ENCODE measurements around the gene AP1S3.
A peak's percentile ranks its signal among the peaks of the same experiment; 100 is the strongest.

Gene AP1S3

DNA sequence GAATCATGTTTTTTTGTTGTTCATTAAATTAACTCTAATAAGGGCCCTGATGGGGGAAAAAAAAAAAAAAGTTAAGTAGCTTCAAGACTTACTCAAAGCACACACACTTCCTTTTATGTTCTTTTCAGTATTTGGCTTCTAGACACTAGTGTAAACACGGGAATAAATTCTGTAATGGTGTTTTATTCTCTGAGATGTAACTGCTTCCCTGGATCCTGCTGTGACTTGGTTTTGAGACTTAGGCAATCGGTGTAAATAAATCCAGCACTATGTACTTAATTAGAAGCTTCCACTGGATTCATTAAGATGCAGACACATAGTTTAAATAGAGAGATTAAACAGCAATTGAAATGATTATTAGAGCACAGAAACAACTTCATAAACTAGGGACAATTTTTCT is 26.1 kb upstream of the AP1S3 start:
- FAIRE-seq, result no peak
- no peak for TF ChIP-seq POLR2A (IDR thresholded peaks at IDR 0.05; ENCODE audit: low read depth, low read length)

DNA sequence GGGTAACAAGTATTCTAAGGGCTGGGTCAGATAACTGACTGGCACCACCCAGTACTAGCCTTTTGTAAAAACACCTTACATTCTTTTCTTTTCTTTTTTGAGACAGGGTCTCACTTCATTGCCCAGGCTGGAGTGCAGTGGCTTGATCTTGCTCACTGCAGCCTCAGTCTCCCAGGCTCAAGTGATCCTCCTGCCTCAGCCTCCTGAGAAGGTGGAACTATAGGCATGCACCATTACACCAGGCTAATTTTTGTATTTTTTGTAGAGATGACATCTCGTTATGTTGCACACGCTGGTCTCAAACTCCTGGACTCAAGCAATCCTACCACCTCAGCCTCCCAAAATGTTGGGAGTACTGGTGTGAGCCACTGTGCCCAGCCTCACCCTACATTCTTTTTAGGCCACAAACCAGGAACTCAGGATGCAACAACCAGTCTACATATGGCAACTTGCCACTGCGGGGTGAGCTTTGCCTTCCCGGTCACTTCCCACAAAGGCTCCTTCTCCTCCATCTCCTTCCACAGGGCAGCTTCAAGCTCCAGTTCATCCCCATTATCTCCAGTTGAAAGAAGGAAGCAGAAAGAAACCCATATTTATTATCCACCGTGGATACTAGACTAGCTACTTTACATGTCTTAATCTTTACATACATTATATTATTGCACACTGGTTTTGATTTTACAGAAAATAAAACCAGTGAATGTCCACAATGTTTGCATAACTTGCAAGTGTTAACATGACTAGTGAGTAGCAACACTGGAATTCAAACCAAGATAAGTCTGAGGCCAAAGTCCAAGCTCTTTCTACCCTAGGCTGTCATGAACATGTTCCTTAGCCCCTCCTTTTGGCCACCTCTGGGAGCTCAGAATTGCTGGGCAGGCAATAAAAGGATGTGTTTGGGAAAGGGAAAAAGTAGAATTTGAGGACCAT is 23.7 kb upstream of the AP1S3 start:
- FAIRE-seq (peak; percentile 91), DNase-seq (ENCODE audit: insufficient read length, low spot score) (peak; percentile 46)
- TF ChIP-seq POLR2A (IDR thresholded peaks at IDR 0.05; ENCODE audit: low read depth, low read length), result no peak

More for the DNA sequence above, 26.1 kb upstream of the AP1S3 start:
- DNase-seq (ENCODE audit: insufficient read length, low spot score), result no peak

DNA sequence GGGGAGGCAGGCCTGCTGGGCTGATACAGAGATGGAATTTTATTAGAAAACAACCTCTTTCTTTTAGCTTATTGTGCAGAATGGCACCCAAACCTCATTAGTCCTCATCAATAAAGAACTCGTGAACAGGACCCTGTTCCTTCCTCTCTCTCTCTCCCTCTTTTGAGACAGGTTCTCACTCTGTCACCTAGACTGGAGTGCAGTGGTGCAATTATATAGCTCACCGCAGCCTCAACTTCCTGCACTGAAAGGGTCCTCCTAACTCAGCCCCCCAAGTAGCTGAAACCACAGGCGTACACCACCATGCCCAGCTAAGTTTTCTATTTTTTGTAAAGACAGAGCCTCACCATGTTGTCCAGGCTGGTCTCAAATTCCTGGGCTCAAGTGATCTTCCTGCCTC is 21.7 kb upstream of the AP1S3 start:
- TF ChIP-seq POLR2A (IDR thresholded peaks at IDR 0.05; ENCODE audit: low read depth, low read length), result no peak
- no peak for FAIRE-seq

DNA sequence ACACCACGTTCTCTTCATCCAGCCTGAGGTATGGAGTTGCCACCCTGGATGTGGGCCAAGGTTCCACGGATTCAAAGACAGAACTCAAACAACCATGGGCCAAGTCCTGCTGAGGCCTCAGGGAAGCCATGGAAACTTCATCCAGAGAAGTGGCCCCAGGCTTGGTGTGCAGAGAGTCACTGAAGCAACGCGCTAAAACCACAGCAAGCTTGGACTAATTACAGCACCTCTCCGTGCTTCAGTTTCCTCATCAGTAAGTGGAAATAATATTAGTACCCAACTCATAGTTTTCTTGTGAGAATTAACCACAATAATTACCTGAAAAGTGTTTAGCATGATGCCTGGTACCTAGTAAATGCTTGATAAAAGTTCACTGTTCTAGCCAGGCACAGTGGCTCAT is 19.2 kb upstream of the AP1S3 start:
- DNase-seq (ENCODE audit: insufficient read length, low spot score), result no peak
- no peak for TF ChIP-seq POLR2A (IDR thresholded peaks at IDR 0.05; ENCODE audit: low read depth, low read length)
- no peak for FAIRE-seq

More for the DNA sequence above, 21.7 kb upstream of the AP1S3 start:
- no peak for DNase-seq (ENCODE audit: insufficient read length, low spot score)

DNA sequence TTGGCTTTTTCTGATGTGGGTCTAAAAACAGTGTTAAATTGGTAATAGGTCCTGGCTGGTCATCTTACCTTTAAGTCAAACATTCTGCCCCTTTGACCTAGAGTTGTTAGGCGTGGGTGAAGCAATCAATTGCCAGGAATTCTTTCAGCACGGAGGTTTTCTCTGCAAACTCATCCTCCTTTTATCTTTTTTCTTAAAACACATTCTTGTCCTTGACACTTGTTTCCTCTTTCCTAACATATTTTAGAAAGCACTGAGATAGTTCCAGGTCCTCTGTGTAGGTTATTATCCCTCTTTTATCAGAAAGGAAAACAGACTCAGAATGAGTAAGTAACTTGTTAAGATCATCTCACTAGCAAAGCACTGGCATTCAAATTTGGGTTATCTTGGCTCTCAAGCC is 18.6 kb upstream of the AP1S3 start:
- FAIRE-seq (no peak), DNase-seq (ENCODE audit: insufficient read length, low spot score) (no peak)
- no peak for TF ChIP-seq POLR2A (IDR thresholded peaks at IDR 0.05; ENCODE audit: low read depth, low read length)

DNA sequence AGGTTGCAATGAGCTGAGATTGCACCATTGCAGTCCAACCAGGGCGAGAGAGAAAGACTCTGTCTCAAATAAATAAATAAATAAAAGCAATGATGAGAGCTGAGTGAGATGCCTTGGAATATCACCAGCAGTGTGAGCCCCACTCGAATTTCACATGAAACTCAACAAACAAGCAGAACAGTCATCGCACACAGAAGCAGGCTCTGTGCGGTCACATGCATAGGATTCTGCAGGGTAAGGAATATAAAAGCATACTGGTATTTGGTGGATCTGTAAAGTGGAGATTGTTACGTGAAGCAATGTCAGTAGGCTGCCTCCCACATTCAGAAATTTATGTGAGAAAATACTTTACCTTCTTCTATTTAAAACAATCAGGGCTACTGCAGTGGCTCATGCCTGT is 18.0 kb upstream of the AP1S3 start:
- FAIRE-seq (no peak), DNase-seq (ENCODE audit: insufficient read length, low spot score) (no peak)

DNA sequence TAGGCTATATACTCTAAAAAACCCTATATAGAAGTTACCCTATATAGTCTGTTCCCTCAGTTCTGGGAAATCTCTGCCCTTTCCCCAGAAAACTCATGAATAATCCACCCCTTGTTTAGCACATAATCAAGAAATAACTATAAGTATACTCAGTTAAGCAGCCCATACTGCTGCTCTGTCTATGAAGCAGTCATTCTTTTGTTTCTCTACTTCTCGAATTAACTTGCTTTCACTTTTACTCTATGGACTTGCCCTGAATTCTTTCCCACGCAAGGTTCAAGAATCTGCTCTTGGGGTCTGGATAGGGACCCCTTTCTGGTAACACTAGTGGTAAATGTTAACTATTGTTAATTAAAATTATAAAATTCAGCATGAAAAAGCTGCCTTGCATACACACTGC is 17.4 kb upstream of the AP1S3 start:
- FAIRE-seq (no peak), DNase-seq (ENCODE audit: insufficient read length, low spot score) (no peak)
- no peak for TF ChIP-seq POLR2A (IDR thresholded peaks at IDR 0.05; ENCODE audit: low read depth, low read length)

More for the DNA sequence above, 18.0 kb upstream of the AP1S3 start:
- no peak for TF ChIP-seq POLR2A (IDR thresholded peaks at IDR 0.05; ENCODE audit: low read depth, low read length)

DNA sequence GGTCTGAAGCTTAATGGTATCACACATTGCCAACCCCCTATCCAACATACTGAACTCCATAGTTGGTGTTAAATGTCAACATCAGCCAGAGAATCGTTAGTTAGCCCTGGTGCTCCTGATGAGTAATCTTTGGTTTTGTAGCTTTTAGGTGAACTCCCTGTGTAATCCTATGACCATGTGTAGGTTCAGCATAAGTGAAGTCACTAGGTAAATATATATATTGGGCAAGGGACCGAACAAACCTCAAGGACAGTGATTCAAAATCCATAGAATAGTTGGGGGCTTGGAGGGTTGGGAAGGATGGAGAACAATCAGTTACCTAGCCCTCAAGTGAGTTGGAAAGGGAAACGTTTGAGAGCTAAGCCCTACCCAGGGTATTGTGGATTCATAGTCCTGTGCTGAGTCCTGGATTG is 16.0 kb upstream of the AP1S3 start:
- TF ChIP-seq POLR2A (IDR thresholded peaks at IDR 0.05; ENCODE audit: low read depth, low read length), result no peak
- no peak for DNase-seq (ENCODE audit: insufficient read length, low spot score)
- FAIRE-seq, result no peak

DNA sequence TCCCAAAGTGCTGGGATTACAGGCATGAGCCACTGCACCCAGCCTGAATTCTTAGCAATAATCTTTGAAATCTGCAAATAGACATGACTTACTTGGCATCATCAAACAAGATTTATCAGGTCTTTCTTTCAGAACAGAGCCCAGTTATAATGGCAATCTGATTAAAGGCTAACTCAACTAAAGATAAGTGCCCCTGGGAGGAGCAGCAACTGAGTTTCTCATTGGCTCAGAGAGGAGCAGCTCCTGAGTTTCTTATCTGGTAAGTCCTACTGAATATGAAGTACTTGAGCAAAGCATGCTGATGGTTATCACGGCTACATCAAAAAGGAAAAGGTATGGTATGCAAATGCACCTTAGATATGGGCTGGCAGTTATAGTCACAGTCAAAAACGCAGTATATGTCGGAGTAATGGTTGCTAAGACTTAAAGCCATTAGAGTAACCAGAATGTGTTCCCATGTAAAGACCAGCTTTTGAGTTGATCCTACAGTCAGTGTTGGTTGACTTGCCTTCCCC is 15.0 kb upstream of the AP1S3 start:
- no peak for TF ChIP-seq POLR2A (IDR thresholded peaks at IDR 0.05; ENCODE audit: low read depth, low read length)
- no peak for DNase-seq (ENCODE audit: insufficient read length, low spot score)

DNA sequence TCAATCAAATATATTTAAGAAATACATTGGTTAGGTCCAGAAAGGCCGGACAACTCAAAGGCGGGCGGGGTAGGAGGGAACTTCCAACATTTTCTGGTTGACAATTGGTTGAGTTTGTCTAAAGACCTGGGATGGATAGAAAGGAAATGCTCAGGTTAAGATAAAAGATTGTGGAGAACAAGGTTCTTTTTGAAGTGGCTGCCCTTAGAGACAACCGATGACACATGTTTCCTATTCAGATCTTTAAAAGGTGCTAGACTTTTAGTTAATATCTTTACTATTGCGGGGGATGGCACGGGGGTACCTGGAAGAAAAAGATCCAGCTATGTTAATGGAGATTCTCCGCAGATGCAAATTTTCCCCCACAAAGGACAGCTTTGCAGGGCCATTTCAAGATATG is 10.0 kb upstream of the AP1S3 start:
- FAIRE-seq (no peak), DNase-seq (ENCODE audit: insufficient read length, low spot score) (no peak)
- no peak for TF ChIP-seq POLR2A (IDR thresholded peaks at IDR 0.05; ENCODE audit: low read depth, low read length)

More for the DNA sequence above, 15.0 kb upstream of the AP1S3 start:
- FAIRE-seq, result no peak

DNA sequence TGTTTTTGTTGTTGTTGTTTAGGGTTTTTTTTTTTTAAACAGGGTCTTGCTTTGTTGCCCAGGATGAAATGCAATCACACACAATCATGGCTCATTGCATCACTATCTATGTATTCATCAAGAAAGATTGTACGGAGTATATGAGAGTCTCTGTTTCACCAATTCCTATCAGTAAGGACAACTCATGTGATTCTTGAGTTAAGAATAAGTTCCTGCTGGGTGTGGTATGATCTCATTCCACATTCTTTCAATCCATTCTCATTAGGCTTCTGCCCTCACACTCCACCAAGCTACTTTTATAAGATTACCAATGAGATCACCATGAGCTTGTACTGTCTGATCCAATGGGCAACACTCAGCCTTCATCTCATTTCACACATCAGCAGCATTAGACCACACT is 9.1 kb upstream of the AP1S3 start:
- DNase-seq (ENCODE audit: insufficient read length, low spot score) (peak; percentile 66), FAIRE-seq (peak; percentile 94)
- no peak for TF ChIP-seq POLR2A (IDR thresholded peaks at IDR 0.05; ENCODE audit: low read depth, low read length)

DNA sequence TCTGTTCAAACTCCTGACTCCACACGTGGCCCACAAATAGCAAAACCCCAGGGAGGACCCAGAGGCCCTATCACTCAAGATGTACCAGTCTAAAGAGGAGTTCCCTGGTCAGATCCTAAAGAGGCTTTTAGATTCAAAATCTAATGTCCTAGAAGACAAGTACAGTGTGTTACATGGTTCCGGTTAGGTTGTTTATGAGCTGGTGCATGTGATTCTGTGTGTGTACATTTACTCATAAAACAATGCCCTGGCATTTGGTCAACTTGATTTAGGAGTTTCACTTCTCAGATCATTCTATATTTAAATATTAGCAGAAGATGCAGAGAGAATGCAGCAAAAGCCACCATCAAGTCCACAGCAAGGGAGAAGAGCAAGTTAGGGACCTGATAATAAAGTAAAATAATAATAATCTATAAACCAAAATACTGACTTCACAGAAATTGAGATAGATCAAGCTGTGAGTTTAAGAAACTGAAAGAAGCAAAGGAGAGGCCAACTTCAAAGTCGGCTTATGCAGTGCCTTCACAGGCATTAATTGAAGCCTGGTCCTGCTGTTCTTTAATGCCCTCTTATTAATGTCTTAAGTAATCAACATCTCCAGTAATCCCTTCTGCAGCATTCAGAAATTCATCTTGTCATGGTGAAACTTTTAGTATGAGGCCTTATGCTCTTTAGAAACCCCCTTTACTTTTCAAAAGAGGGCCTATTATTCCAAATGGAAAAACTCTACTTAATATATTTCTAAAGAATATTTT is 4.2 kb upstream of the AP1S3 start:
- TF ChIP-seq POLR2A (IDR thresholded peaks at IDR 0.05; ENCODE audit: low read depth, low read length), result no peak
- FAIRE-seq, result no peak
- DNase-seq (ENCODE audit: insufficient read length, low spot score), result no peak

DNA sequence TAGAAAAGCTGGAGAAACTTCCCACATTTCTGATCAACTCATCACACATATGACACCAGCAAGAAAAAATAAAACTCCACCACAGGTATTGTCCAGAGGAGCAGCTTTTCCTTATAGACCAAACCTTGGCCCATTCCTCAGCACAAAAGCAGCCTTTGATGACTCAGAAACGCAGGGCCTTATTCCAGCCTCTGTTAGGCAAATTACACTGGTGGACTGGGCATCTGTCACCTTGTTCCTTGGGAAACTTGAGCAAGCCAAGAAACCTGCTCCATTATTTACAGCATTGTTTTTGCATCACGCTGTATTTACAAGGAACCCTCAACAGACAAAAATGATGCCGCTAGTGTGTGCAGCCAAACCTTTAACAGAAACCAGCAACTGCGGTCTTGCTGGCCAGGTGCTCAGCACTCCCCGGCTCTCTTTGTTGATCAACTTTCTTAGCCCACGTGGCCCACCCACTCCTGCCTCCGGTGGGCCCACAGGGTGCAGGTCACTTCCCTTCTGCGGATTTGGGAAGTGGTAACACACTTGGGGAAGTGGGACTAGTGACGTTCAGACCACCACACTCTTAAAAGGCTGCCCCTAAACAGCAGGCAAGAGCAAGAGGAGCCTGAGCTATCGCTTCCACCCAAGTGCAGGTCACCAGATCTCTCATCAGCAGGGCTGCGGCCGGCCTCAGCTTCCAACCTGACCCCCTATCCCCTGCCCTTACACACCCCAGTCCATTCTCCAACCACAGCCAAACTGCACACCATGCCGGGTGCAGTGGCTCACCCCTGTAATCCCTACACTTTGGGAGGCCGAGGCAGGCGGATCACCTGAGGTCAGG is 1.5 kb downstream of the AP1S3 start:
- peak; percentile 39 for DNase-seq (ENCODE audit: insufficient read length, low spot score)
- FAIRE-seq, result no peak
- no peak for TF ChIP-seq POLR2A (IDR thresholded peaks at IDR 0.05; ENCODE audit: low read depth, low read length)
